Natural killer cell (primary cell): ENCODE measurements around the gene LIN52. TPM values are rescaled to one million over a fixed set of nuclear protein-coding genes. Genes with fewer than 3 reads are reported as not detected.
A peak's percentile ranks its signal among the peaks of the same experiment; 100 is the strongest.

Experiments used
- ATAC-seq, 3 donors: fragments of 150-1000 bp in 2 of 3; fragments of 200-7000 bp in 1 of 3; cut with Tn5 transposase; 1 replicate in 1 of 3; 2 replicates in 2 of 3; pipeline ENCODE4 v1.10.0; 2021; ENCODE audit warnings: mild to moderate bottlenecking in 2 of 3, moderate library complexity in 2 of 3
- DNase-seq, 2 donors: peaks; one replicate each; pipeline versions ENCODE4 v3.0.0 to v3.0.0-alpha.2; 2013 to 2021; ENCODE audit warnings: mixed read lengths in 1 of 2
- H3K27ac ChIP-seq: one replicate; pipeline ENCODE4 v1.5.1; 2013; ENCODE audit warnings: mild to moderate bottlenecking, low read length
- H3K27me3 ChIP-seq: one replicate; pipeline ENCODE4 v1.6.1; 2013; ENCODE audit warnings: low read length; ENCODE audit not compliant: control insufficient read depth, insufficient read depth
- H3K36me3 ChIP-seq: one replicate; pipeline ENCODE4 v1.6.1; 2013; ENCODE audit warnings: low read length; ENCODE audit not compliant: control insufficient read depth, insufficient read depth
- H3K4me1 ChIP-seq: one replicate; pipeline ENCODE4 v1.6.1; 2013; ENCODE audit warnings: low read length; ENCODE audit not compliant: control insufficient read depth, insufficient read depth
- H3K4me3 ChIP-seq: one replicate; pipeline ENCODE4 v1.5.1; 2013; ENCODE audit warnings: low read length
- H3K9me3 ChIP-seq: one replicate; pipeline ENCODE4 v1.6.1; 2013; ENCODE audit warnings: low read length; ENCODE audit not compliant: control insufficient read depth, insufficient read depth
- H3K27ac Mint-ChIP-seq, 2 donors: one replicate each; pipeline ENCODE4 v1.8.0; 2022; ENCODE audit warnings: mild to moderate bottlenecking in 2 of 2, mixed read lengths in 2 of 2, moderate library complexity in 1 of 2
- H3K27me3 Mint-ChIP-seq, 2 donors: one replicate each; pipeline ENCODE4 v1.8.0; 2022; ENCODE audit warnings: low read depth in 2 of 2, mixed read lengths in 2 of 2
- H3K36me3 Mint-ChIP-seq: one replicate; pipeline ENCODE4 v1.8.0; 2022; ENCODE audit warnings: mixed read lengths
- H3K4me1 Mint-ChIP-seq, 2 donors: one replicate each; pipeline ENCODE4 v1.8.0; 2022; ENCODE audit warnings: mixed read lengths in 2 of 2
- H3K4me3 Mint-ChIP-seq: one replicate; pipeline ENCODE4 v1.8.0; 2022; ENCODE audit warnings: mild to moderate bottlenecking, moderate library complexity, mixed read lengths
- H3K9me3 Mint-ChIP-seq, 2 donors: one replicate each; pipeline ENCODE4 v1.8.0; 2022; ENCODE audit warnings: mixed read lengths in 2 of 2
- WGBS: methylation state at CpG from one replicate; pipeline ENCODE4 v1.1.7; 2013; ENCODE audit warnings: missing lambda C conversion rate; ENCODE audit not compliant: insufficient coverage; 5-methylcytosine and 5-hydroxymethylcytosine counted together
- intact Hi-C: fragments of 100-400 bp; cut with micrococcal nuclease; formaldehyde crosslinking; loops from one replicate; pipeline ENCODE4 v1.14.2; 2022
- total RNA-seq, 4 donors: library from RNA; stranded (reverse); fragments of 120-200 nt in 1 of 4; gene quantifications; one replicate each; pipeline versions ENCODE4 v1.2.3 to v1.2.4, GENCODE V29; 2013 to 2022
- TF ChIP-seq, protein P1 (sequence below): fragments of 200-600 bp; IDR thresholded peaks from one replicate; pipeline ENCODE4 v1.8.0; 2022; ENCODE audit warnings: antibody characterized with exemption

The LIN52 gene
- total RNA-seq, 3 donors from 2014 or later (not counting 1 experiment from before 2014, with no cell fraction given), result 10.6 to 15.0 (median 12.8) TPM

DNA sequence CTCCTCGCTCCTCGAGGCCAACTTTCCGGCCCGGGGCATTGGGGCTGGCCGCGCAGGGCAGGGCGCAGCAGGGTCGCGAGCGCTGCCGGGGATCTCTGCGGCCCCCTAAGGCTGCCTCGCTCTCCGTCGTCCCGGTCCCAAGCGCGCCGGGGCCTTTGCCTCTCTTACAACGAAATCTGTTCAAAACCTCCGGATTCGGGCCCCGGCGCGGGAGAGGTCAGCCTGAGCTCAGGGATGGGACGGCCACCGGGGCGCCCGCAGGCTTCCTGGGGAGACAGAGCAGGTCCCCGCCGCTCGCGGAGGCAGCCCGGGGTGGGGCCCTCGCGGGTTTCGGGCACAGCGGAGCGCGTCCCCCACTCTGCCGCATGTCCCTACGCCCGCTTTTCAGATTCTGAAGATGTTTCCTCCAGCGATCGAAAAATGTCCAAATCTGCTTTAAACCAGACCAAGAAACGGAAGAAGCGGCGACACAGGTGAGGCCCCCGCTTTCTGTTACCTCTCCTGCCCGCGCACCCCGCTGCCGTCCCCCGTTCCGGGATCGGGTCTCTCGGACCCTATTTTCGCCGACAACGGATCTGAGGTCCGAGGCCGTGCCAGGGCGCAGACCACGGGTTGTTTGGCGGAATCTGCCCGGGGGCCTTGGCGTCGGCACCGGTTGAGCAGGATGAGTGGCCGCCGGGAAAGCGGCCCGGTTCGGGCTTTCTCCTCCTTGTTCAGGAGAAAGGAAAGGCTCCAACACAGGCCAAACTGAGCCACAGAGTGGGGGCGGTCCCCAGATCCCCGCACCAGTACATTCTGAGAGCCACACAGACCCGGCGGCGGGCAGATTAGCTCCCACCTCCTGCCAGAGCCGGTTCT lies 156.3 kb downstream of the LIN52 start:
- no peaks in the 10 kb centered on the region for H3K9me3 ChIP-seq
- no peak for ATAC-seq
- Mint-ChIP-seq H3K27me3 (peaks cover 62 to 76% of the 10 kb centered on the region in 2 donors), H3K9me3 (no peaks in the 10 kb centered on the region), H3K36me3 (peaks cover 7% of the 10 kb centered on the region), H3K4me3 (peak overlapping the region; percentile 49), H3K27ac (no peak overlapping the region), H3K4me1 (peaks cover 6 to 10% of the 10 kb centered on the region in 2 donors)
- H3K36me3 ChIP-seq, result no peaks in the 10 kb centered on the region
- no peak overlapping the region for H3K4me3 ChIP-seq
- intact Hi-C loops, result no loop called here
- H3K4me1 ChIP-seq, result peaks cover 16% of the 10 kb centered on the region
- TF ChIP-seq, protein P1, sequence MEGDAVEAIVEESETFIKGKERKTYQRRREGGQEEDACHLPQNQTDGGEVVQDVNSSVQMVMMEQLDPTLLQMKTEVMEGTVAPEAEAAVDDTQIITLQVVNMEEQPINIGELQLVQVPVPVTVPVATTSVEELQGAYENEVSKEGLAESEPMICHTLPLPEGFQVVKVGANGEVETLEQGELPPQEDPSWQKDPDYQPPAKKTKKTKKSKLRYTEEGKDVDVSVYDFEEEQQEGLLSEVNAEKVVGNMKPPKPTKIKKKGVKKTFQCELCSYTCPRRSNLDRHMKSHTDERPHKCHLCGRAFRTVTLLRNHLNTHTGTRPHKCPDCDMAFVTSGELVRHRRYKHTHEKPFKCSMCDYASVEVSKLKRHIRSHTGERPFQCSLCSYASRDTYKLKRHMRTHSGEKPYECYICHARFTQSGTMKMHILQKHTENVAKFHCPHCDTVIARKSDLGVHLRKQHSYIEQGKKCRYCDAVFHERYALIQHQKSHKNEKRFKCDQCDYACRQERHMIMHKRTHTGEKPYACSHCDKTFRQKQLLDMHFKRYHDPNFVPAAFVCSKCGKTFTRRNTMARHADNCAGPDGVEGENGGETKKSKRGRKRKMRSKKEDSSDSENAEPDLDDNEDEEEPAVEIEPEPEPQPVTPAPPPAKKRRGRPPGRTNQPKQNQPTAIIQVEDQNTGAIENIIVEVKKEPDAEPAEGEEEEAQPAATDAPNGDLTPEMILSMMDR, result no peak
- H3K27me3 ChIP-seq, result peaks cover 66% of the 10 kb centered on the region
- H3K27ac ChIP-seq, result no peak overlapping the region
- DNase-seq, result peak in 1 of 2 donors; percentile 18
- WGBS, result 3% methylated on average over 80 of the region's 80 CpGs

DNA sequence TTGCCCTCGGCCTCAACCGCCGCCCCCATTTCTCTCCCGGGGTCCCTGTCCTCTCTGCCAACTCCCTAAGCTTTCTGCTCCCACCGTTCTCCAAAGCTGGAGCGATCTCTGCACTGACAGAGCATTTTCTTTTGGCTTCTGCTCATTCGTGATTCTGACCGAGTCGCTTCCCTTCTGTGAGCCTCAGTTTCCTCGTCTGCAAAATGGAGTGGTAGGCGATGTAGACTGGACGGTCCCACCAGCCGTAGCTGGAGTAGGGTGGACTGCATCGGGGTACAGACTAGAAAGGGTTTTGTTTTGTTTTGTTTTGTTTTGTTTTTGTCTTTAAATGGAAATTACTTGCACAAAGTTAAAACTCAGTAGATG lies 156.9 kb downstream of the LIN52 start:
- no peak overlapping the region for H3K27ac Mint-ChIP-seq
- DNase-seq (no peak), ATAC-seq (no peak)
- Histone ChIP-seq H3K4me1 (peaks cover 16% of the 10 kb centered on the region), H3K36me3 (no peaks in the 10 kb centered on the region), H3K27me3 (peaks cover 67% of the 10 kb centered on the region), H3K27ac (no peak overlapping the region), H3K4me3 (no peak overlapping the region), H3K9me3 (no peaks in the 10 kb centered on the region)
- H3K4me1 Mint-ChIP-seq, result peaks cover 6 to 10% of the 10 kb centered on the region in 2 donors
- intact Hi-C loops, result no loop called here
- TF ChIP-seq, protein P1, result no peak
- no peaks in the 10 kb centered on the region for H3K9me3 Mint-ChIP-seq
- H3K4me3 Mint-ChIP-seq, result peak overlapping the region; percentile 49
- H3K36me3 Mint-ChIP-seq, result peaks cover 7% of the 10 kb centered on the region
- 15% methylated on average over 14 of the region's 14 CpGs for WGBS
- peaks cover 68 to 76% of the 10 kb centered on the region in 2 donors for H3K27me3 Mint-ChIP-seq

DNA sequence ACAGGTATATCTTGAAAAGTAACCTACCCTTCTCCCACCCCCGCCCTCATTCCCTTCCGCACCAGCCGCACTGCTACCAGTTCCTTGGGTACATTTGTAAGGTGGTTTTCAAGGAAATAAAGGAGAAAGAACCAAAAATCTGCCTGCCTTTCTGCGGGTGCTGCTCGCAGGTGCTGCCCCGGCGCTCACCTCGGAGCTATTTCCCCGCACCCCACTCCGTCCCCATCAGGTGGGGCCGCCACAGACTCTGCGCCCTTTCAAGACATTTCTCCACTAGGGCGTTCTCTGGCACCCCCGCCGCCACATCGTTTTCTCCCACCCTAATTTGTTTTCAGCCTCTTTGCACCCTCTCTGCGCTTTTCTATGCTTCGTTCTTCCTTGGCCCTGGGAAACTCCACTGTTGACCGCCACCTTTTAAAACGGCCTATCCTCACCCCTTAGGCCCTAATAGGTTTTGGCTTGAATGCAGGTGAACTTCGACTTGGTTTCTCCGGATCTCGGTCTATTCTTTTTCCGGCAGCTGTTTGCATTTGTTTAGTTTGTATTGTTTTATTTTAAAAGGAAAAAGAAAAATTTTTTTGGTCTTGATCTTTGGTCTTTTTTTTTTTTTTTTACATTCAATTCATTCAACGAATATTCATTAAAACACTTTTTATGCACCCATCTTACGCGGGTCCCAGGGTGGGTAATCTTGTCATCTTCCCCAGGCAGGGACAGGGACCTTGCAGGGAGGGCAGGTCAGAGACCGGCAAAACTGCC lies 157.4 kb downstream of the LIN52 start:
- H3K27me3 Mint-ChIP-seq, result peaks cover 72 to 76% of the 10 kb centered on the region in 2 donors
- H3K27ac Mint-ChIP-seq, result no peak overlapping the region
- no peaks in the 10 kb centered on the region for H3K36me3 ChIP-seq
- no peak for DNase-seq
- intact Hi-C loops, result no loop called here
- H3K4me1 ChIP-seq, result peaks cover 16% of the 10 kb centered on the region
- TF ChIP-seq, protein P1, result no peak
- no peak overlapping the region for H3K27ac ChIP-seq
- ATAC-seq, result no peak
- H3K4me3 ChIP-seq, result no peak overlapping the region
- WGBS, result 14% methylated on average over 26 of the region's 28 CpGs
- no peaks in the 10 kb centered on the region for H3K9me3 Mint-ChIP-seq
- no peaks in the 10 kb centered on the region for H3K9me3 ChIP-seq
- peaks cover 68% of the 10 kb centered on the region for H3K27me3 ChIP-seq
- peaks cover 7% of the 10 kb centered on the region for H3K36me3 Mint-ChIP-seq
- peaks cover 6 to 10% of the 10 kb centered on the region in 2 donors for H3K4me1 Mint-ChIP-seq
- peak overlapping the region; percentile 40 for H3K4me3 Mint-ChIP-seq
